Thymus (tissue), 11 donors: ENCODE data around the gene IL17RB. TPM values are rescaled to one million over a fixed set of nuclear protein-coding genes. Genes with fewer than 3 reads are reported as not detected.

Experiments used
- DNase-seq, 9 donors: peaks; one replicate each; pipeline ENCODE4 v3.0.0-alpha.2; 2013; ENCODE audit warnings: low spot score in 9 of 9, low read depth in 6 of 9, missing footprints in 1 of 9
- H3K27ac ChIP-seq, 2 donors: one replicate each; pipeline ENCODE4 v1.5.1; 2013; ENCODE audit warnings: control low read depth in 1 of 2, low read depth in 1 of 2, low read length in 1 of 2, mild to moderate bottlenecking in 1 of 2, moderate library complexity in 1 of 2
- H3K27me3 ChIP-seq, 2 donors: one replicate each; pipeline ENCODE4 v1.5.1; 2013; ENCODE audit warnings: low read length in 1 of 2; ENCODE audit not compliant: control insufficient read depth in 2 of 2, insufficient read depth in 1 of 2
- H3K36me3 ChIP-seq, 2 donors: one replicate each; pipeline ENCODE4 v1.5.1; 2013; ENCODE audit warnings: low read length in 1 of 2, mild to moderate bottlenecking in 1 of 2, moderate library complexity in 1 of 2; ENCODE audit not compliant: control insufficient read depth in 2 of 2, insufficient read depth in 2 of 2
- H3K4me1 ChIP-seq, 2 donors: one replicate each; pipeline ENCODE4 v1.5.1; 2013; ENCODE audit warnings: low read length in 2 of 2; ENCODE audit not compliant: control insufficient read depth in 2 of 2, insufficient read depth in 2 of 2
- H3K4me3 ChIP-seq, 2 donors: one replicate each; pipeline ENCODE4 v1.5.1; 2013; ENCODE audit warnings: low read length in 2 of 2, control low read depth in 1 of 2, mild to moderate bottlenecking in 1 of 2
- H3K9me3 ChIP-seq, 2 donors: one replicate each; pipeline ENCODE4 v1.5.1; 2013; ENCODE audit warnings: low read length in 1 of 2, mild to moderate bottlenecking in 1 of 2; ENCODE audit not compliant: control insufficient read depth in 2 of 2, insufficient read depth in 1 of 2
- WGBS: extraction: QIAGEN DNeasy Blood & Tissue Kit; methylation state at CpG from one replicate; pipeline ENCODE4 v1.1.7; 2013; 5-methylcytosine and 5-hydroxymethylcytosine counted together
- polyA plus RNA-seq: library from polyadenylated mRNA; stranded (reverse); fragments of 200-250 nt; gene quantifications from one replicate; pipeline ENCODE4 v1.2.3, GENCODE V29; 2013
- total RNA-seq: library from RNA; stranded (reverse); fragments of 120-200 nt; gene quantifications from one replicate; pipeline ENCODE4 v1.2.4, GENCODE V29; 2013
- donor health status: healthy.

The IL17RB gene
- total and polyA plus RNA-seq, 2 donors, result 0.80 to 2.7 TPM

- no peaks in the 10 kb centered on the region for H3K4me1 ChIP-seq
- WGBS, result 88% methylated on average over 5 of the region's 5 CpGs
- H3K36me3 ChIP-seq, result no peaks in the 10 kb centered on the region
- H3K27me3 ChIP-seq, result peaks cover under 1 to 8% of the 10 kb centered on the region in 2 donors
- DNase-seq, result no peak
- no peak overlapping the region for H3K27ac ChIP-seq
- no peak overlapping the region for H3K4me3 ChIP-seq
- H3K9me3 ChIP-seq, result no peaks in the 10 kb centered on the region
Observed at GRCh38 chr3:53902711-53903110, 56.3 kb downstream of the IL17RB start.

- WGBS, result 96% methylated on average over 8 of the region's 8 CpGs
- H3K27me3 ChIP-seq, result no peaks in the 10 kb centered on the region
- no peak for DNase-seq
- no peak overlapping the region for H3K27ac ChIP-seq
- H3K9me3 ChIP-seq, result no peaks in the 10 kb centered on the region
- H3K4me1 ChIP-seq, result no peaks in the 10 kb centered on the region
- no peak overlapping the region for H3K4me3 ChIP-seq
- H3K36me3 ChIP-seq, result no peaks in the 10 kb centered on the region
Observed at GRCh38 chr3:53913401-53913800, 67.0 kb downstream of the IL17RB start.

Other genes starting within 250 kb of the IL17RB start
- 0.38 TPM for gene CHDH, start 149 bp upstream of the IL17RB start, total RNA-seq
- gene CHDH, start 149 bp upstream of the IL17RB start, polyA plus RNA-seq, result 0.57 TPM
- 24.1 TPM for gene ACTR8, start 35.6 kb downstream of the IL17RB start, total RNA-seq
- 13.8 TPM for gene ACTR8, start 35.6 kb downstream of the IL17RB start, polyA plus RNA-seq
- 31.1 TPM for gene SELENOK, start 45.3 kb downstream of the IL17RB start, total RNA-seq
- gene SELENOK, start 45.3 kb downstream of the IL17RB start, polyA plus RNA-seq, result 86.7 TPM